ENCODE data around the gene SLC25A26.

The SLC25A26 gene

DNA sequence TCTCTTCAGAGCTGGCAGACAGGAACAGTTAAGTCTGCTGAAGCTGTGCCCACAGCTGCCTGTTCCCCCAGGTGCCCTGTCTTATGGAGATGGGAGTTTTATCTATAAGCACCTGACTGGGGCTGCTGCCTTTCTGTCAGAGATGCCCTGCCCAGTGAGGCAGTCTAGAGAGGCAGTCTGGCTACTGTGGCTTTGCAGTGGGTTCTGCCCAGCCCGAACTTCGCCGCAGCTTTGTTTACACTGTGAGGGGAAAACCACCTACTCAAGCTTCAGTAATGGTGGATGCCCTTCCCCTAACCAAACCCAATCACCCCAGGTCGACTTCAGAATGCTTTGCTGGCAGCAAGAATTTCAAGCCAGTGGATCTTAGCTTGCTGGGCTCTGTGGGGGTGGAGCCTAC is 91.2 kb downstream of the SLC25A26 start:
- no peak overlapping the region for H3K4me3 ChIP-seq (ENCODE audit: low read depth, low read length)
- no peak for DNase-seq (ENCODE audit: low read depth, low spot score)
- ChIA-PET POLR2A (no interaction called here), CTCF (no interaction called here)
- TF ChIP-seq, protein P1, sequence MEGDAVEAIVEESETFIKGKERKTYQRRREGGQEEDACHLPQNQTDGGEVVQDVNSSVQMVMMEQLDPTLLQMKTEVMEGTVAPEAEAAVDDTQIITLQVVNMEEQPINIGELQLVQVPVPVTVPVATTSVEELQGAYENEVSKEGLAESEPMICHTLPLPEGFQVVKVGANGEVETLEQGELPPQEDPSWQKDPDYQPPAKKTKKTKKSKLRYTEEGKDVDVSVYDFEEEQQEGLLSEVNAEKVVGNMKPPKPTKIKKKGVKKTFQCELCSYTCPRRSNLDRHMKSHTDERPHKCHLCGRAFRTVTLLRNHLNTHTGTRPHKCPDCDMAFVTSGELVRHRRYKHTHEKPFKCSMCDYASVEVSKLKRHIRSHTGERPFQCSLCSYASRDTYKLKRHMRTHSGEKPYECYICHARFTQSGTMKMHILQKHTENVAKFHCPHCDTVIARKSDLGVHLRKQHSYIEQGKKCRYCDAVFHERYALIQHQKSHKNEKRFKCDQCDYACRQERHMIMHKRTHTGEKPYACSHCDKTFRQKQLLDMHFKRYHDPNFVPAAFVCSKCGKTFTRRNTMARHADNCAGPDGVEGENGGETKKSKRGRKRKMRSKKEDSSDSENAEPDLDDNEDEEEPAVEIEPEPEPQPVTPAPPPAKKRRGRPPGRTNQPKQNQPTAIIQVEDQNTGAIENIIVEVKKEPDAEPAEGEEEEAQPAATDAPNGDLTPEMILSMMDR (IDR thresholded peaks at IDR 0.05; ENCODE audit: insufficient read depth, low read length, missing control alignments) = no peak

DNA sequence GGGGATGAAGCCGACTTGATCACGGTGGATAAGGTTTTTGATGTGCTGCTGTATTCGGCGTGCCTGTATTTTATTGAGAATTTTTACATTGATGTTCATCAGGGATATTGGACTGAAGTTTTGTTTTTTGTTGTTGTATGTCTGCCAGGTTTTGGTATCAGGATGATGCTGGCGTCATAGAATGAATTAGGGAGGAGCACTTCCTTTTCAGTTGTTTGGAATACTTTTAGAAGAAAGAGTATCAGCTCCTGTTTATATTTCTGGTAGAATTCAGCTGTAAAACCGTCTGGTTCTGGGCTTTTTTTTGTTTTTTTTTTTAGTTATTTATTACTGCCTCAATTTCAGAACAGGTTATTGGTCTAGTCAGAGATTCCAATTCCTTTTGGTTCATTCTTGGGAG is 93.7 kb downstream of the SLC25A26 start:
- TF ChIP-seq, protein P1 (IDR thresholded peaks at IDR 0.05; ENCODE audit: insufficient read depth, low read length, missing control alignments) = no peak
- ChIA-PET CTCF (no interaction called here), POLR2A (no interaction called here)
- H3K4me3 ChIP-seq (ENCODE audit: low read depth, low read length) = no peak overlapping the region
- no peak for DNase-seq (ENCODE audit: low read depth, low spot score)

DNA sequence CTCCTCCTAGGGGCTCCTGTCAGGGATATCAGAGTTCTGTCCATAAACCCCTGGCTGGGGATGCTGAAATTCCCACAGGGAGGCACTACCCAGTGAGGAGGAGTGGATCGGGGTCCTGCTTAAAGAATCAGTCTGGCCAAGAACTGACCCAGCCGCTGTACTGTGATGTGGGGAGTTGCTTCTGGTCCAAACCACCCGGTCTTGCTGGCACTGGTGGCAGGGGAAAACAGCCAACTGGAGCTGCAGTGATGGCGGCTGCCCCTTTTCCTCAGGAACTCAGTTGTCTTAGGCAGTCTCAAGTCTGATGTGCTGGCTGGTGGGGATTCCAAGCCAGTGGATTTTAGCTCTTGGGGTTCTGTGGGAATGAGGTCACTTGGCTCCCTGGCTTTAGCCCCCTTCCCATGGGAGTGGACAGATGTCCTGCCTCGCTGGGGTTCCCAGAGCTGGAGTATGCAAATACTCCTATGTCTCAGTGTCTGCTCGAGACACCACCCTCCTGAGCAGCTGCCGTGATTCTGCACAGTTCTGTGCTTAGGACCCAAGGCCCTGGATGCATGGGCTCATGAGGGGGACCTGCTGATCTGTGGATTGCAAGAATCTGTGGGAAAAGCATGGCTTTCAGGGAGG is 97.1 kb downstream of the SLC25A26 start:
- TF ChIP-seq, protein P1 (IDR thresholded peaks at IDR 0.05; ENCODE audit: insufficient read depth, low read length, missing control alignments) = no peak
- CTCF ChIA-PET = no interaction called here
- POLR2A ChIA-PET = no interaction called here
- DNase-seq (ENCODE audit: low read depth, low spot score) = no peak
- H3K4me3 ChIP-seq (ENCODE audit: low read depth, low read length) = no peak overlapping the region

DNA sequence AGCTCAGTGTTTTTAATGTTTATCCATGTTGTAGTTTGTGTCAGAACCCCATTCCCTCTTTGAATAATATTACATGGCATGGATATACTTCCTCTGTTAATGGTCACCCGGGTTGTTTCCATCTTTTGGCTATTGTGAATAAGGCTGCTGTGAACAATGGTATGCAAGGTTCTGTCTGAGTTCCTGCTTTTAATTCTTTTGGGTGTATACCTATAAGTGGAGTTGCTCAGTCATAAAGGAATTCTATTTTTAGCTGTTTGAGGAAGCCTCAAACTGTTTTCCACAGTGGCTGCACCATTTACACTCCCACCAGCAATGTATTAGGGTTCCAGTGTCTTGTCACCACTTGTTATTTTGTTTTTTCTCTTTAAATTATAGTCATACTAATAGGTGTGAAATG is 99.6 kb downstream of the SLC25A26 start:
- CTCF ChIA-PET = no interaction called here
- DNase-seq (ENCODE audit: low read depth, low spot score) = no peak
- POLR2A ChIA-PET = no interaction called here
- no peak overlapping the region for H3K4me3 ChIP-seq (ENCODE audit: low read depth, low read length)
- TF ChIP-seq, protein P1 (IDR thresholded peaks at IDR 0.05; ENCODE audit: insufficient read depth, low read length, missing control alignments) = no peak

DNA sequence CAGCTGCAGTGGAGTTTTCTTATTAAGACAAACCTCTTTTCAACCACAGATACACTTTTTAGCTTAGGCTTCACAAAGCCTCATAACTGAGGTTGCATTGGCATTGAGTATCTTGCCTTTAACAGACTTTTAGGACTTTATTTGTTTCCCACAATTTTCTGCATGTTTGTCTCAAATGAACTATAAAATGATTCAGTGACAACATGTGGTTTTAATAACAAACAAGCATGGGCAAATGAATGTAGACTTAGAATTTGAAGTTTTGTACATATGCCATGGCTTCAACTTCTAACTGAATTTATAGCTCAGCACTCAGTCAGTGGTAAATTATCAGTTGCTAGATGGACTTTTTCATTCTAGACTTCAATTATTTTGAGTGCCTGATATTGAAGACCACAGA is 101.6 kb downstream of the SLC25A26 start:
- DNase-seq (ENCODE audit: low read depth, low spot score) = no peak
- ChIA-PET CTCF (interaction anchor here (1.2 kb wide), 1 partner anchor 56 kb away, joined by 4 read pairs; no protein-coding TSS in a partner anchor), POLR2A (no interaction called here)
- H3K4me3 ChIP-seq (ENCODE audit: low read depth, low read length) = no peak overlapping the region
- TF ChIP-seq, protein P1 (IDR thresholded peaks at IDR 0.05; ENCODE audit: insufficient read depth, low read length, missing control alignments) = no peak

DNA sequence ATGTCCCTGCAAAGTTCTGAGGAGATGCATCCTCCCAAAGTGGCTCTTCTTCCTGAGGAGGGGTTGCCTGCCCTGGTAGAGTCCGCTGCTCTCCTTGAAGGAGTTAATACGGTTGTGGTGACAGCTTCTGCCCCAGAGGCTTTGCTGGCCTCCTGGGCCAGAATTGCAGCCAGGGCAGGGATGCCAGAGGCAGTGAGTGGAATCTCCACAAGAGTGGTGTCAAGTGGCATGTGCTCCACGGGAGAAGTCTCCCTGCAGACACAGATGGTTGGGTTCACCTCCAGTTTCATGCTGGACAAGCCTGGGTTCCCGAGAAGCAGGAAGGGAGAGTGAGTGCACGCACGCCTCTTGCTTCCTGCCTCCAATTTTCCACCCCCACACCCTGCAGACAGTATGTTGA is 105.5 kb downstream of the SLC25A26 start:
- ChIA-PET POLR2A (no interaction called here), CTCF (no interaction called here)
- no peak overlapping the region for H3K4me3 ChIP-seq (ENCODE audit: low read depth, low read length)
- no peak for DNase-seq (ENCODE audit: low read depth, low spot score)
- TF ChIP-seq, protein P1 (IDR thresholded peaks at IDR 0.05; ENCODE audit: insufficient read depth, low read length, missing control alignments) = no peak
